ENCODE data around the gene YIPF7. TPM values are rescaled to one million over a fixed set of nuclear protein-coding genes. Genes with fewer than 3 reads are reported as not detected.
A peak's percentile ranks its signal among the peaks of the same experiment; 100 is the strongest.

YIPF7 gene
- total RNA-seq (not detected), polyA plus RNA-seq (not detected)
- long read RNA-seq, donor 1, partial matches to known transcripts: 1 of 1 reads
- long read RNA-seq, donor 1, other reads (novel, unspliced or antisense): 0 of 1 reads
- long read RNA-seq, donor 2: 0 reads

DNA sequence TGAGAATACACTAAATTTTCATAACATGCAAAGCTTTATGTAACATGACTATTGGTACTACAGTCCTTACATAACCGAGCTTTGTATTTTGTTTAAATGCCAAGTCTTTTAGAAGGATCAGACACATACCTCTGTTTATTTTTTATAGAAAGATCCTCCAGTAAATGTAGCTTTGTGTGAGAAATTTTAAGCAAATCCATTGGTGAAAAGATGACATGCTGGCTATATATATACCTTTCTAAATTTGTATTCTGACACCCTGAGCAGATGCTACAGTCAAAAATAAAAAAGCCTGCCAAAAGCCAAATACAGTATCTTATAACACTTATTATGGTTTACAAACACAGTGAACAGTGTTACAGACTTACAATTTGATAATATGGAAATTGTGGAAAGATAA lies at the start of gene YIPF7:
Gene YIPF7 (minus strand): TSS at position 201 of the 400 bp plus-strand sequence. CDS start 1,525 bp downstream, outside the sequence.
- Histone ChIP-seq H3K36me3 (ENCODE audit: control insufficient read depth in 1 of 2, insufficient read depth in 2 of 2, low read length in 1 of 2) (no peaks in the 10 kb centered on the region), H3K4me3 (ENCODE audit: low read length in 2 of 2) (no peak within 1 kb of the TSS), H3K4me1 (ENCODE audit: control insufficient read depth in 1 of 2, insufficient read depth in 2 of 2, low read length in 2 of 2) (no peaks in the 10 kb centered on the region), H3K27me3 (ENCODE audit: control insufficient read depth in 1 of 2, insufficient read depth in 2 of 2, low read length in 1 of 2) (no peaks in the 10 kb centered on the region), H3K9me3 (ENCODE audit: control insufficient read depth, low read length) (no peaks in the 10 kb centered on the region), H3K27ac (ENCODE audit: low read depth in 1 of 2, low read length in 2 of 2) (no peak within 1 kb of the TSS)
- intact Hi-C loops (cut with DNase I): no loop called here
- no peak for DNase-seq
- no peak for ATAC-seq (ENCODE audit: low FRiP score)
- 11 to 30% methylated on average over 1 of the region's 1 CpG for WGBS, 2 donors

GRCh38 chr4:44701037-44701436 lies 49.6 kb upstream of the YIPF7 start:
- 76 to 78% methylated on average over 2 of the region's 2 CpGs for WGBS, 2 donors
- intact Hi-C loops (cut with DNase I): no loop called here
- no peak for ATAC-seq (ENCODE audit: low FRiP score)

DNA sequence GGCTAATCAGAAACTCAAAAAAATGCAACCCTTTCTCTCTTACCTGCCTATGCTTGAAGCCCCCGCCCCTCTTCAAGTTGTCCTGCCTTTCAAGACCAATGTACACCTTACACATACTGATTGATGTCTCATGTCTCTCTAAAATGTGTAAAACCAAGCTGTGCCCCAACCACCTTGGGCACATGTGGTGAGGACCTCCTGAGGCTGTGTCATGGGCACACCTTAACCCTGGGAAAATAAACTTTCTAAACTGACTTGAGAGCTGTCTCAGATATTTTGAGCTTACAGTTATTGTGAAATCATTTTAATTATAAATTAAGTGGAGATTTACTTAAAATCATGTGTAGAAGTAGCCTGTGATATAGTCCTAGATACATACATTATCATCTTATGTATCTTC lies 49.0 kb upstream of the YIPF7 start:
- ATAC-seq (ENCODE audit: low FRiP score): no peak
- Histone ChIP-seq H3K36me3 (ENCODE audit: control insufficient read depth in 1 of 2, insufficient read depth in 2 of 2, low read length in 1 of 2) (no peaks in the 10 kb centered on the region), H3K4me1 (ENCODE audit: control insufficient read depth in 1 of 2, insufficient read depth in 2 of 2, low read length in 2 of 2) (no peaks in the 10 kb centered on the region), H3K9me3 (ENCODE audit: control insufficient read depth, low read length) (no peaks in the 10 kb centered on the region), H3K4me3 (ENCODE audit: low read length in 2 of 2) (no peak overlapping the region), H3K27ac (ENCODE audit: low read depth in 1 of 2, low read length in 2 of 2) (no peak overlapping the region), H3K27me3 (ENCODE audit: control insufficient read depth in 1 of 2, insufficient read depth in 2 of 2, low read length in 1 of 2) (no peaks in the 10 kb centered on the region)
- DNase-seq: no peak
- intact Hi-C loops (cut with DNase I): no loop called here
- 96% methylated on average over 1 of the region's 1 CpG for WGBS, 2 donors

More at GRCh38 chr4:44701037-44701436, 49.6 kb upstream of the YIPF7 start:
- Histone ChIP-seq H3K4me3 (ENCODE audit: low read length in 2 of 2) (no peak overlapping the region), H3K4me1 (ENCODE audit: control insufficient read depth in 1 of 2, insufficient read depth in 2 of 2, low read length in 2 of 2) (no peaks in the 10 kb centered on the region), H3K27ac (ENCODE audit: low read depth in 1 of 2, low read length in 2 of 2) (no peak overlapping the region), H3K9me3 (ENCODE audit: control insufficient read depth, low read length) (no peaks in the 10 kb centered on the region), H3K36me3 (ENCODE audit: control insufficient read depth in 1 of 2, insufficient read depth in 2 of 2, low read length in 1 of 2) (no peaks in the 10 kb centered on the region), H3K27me3 (ENCODE audit: control insufficient read depth in 1 of 2, insufficient read depth in 2 of 2, low read length in 1 of 2) (no peaks in the 10 kb centered on the region)
- no peak for DNase-seq

- 81 to 86% methylated on average over 1 of the region's 1 CpG for WGBS, 2 donors
- no peak overlapping the region for H3K4me3 ChIP-seq (ENCODE audit: low read length in 2 of 2)
- no peaks in the 10 kb centered on the region for H3K9me3 ChIP-seq (ENCODE audit: control insufficient read depth, low read length)
- no peaks in the 10 kb centered on the region for H3K27me3 ChIP-seq (ENCODE audit: control insufficient read depth in 1 of 2, insufficient read depth in 2 of 2, low read length in 1 of 2)
- H3K27ac ChIP-seq (ENCODE audit: low read depth in 1 of 2, low read length in 2 of 2): no peak overlapping the region
- intact Hi-C loops (cut with DNase I): no loop called here
- no peaks in the 10 kb centered on the region for H3K4me1 ChIP-seq (ENCODE audit: control insufficient read depth in 1 of 2, insufficient read depth in 2 of 2, low read length in 2 of 2)
- ATAC-seq (ENCODE audit: low FRiP score): no peak
- peaks cover 0 to 2% of the 10 kb centered on the region in 2 donors for H3K36me3 ChIP-seq (ENCODE audit: control insufficient read depth in 1 of 2, insufficient read depth in 2 of 2, low read length in 1 of 2)
- no peak for DNase-seq
Observed at GRCh38 chr4:44684648-44685047, 33.2 kb upstream of the YIPF7 start.

DNA sequence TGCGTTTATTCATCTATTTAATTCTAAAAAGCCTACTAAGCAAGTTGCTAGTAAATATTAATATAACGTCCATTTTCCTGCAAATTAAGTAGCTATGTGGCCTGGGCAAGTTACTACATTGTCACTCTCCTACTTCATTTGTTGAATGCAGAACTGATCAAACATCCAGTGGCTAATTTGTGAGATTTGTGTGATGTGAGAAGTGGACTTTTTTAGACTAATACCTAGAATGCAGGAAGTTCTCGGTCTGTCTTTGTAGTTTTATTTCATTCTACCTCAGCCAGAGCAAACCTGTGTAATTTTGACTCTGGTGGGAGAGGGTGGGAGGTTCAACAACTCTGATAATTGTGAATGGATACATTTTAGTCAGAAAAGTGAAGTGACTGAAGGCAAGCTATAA lies 27.6 kb upstream of the YIPF7 start:
- H3K36me3 ChIP-seq (ENCODE audit: control insufficient read depth in 1 of 2, insufficient read depth in 2 of 2, low read length in 1 of 2): no peaks in the 10 kb centered on the region
- no peak overlapping the region for H3K27ac ChIP-seq (ENCODE audit: low read depth in 1 of 2, low read length in 2 of 2)
- no peaks in the 10 kb centered on the region for H3K27me3 ChIP-seq (ENCODE audit: control insufficient read depth in 1 of 2, insufficient read depth in 2 of 2, low read length in 1 of 2)
- H3K4me3 ChIP-seq (ENCODE audit: low read length in 2 of 2): peak overlapping the region; percentile 87 to 98
- WGBS, 2 donors: 5 to 6% methylated on average over 3 of the region's 3 CpGs
- intact Hi-C loops (cut with DNase I): loop anchor here in 1 of 2 donors (5.0 kb wide), 1 partner anchor 48 kb away; the partner anchor contains the start of gene GNPDA2
- H3K4me1 ChIP-seq (ENCODE audit: control insufficient read depth in 1 of 2, insufficient read depth in 2 of 2, low read length in 2 of 2): no peaks in the 10 kb centered on the region
- no peak for ATAC-seq (ENCODE audit: low FRiP score)
- no peak for DNase-seq
- H3K9me3 ChIP-seq (ENCODE audit: control insufficient read depth, low read length): no peaks in the 10 kb centered on the region

DNA sequence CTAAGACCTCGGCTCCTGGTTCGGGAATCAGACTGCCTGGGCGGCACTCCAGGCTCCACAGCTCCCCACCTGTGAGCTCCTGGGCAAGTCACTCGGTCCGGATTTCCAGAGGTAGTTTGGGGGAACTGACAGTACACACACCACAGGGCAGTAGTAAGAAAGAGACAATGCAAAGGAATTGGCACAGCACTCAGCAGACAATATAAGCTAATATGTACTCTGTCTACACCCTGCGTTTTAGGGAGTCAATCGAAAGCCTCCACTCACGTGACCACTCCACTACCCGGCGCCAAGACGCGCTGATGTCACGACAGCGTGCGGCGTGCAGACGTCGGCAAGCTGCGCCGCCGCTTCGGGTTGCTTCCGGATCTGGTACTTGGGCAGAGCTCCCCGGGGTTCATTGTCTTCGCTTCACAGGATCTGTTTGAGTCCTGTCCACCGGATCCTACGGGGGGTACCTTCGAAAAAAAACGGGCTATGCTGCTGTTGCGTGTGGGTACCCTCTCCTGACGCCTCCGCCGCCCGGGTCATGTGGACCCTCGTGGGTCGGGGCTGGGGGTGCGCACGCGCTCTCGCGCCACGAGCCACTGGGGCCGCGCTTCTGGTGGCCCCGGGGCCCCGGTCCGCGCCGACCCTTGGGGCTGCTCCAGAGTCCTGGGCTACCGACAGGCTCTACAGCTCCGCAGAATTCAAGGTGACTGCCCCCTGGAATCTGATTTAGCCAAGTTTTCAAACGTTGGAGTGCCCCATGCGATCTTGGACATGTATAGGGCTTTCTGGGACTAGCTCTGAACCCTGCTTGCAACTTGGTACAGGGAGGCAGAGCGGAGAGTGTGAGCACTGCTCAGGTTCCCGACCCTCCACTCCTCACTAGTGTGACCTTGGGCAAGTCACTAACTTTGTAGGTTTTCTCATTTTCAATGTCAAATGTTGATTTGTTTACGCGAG lies 26.9 kb upstream of the YIPF7 start, which contains the start of gene GUF1:
Gene GUF1 (plus strand): TSS at position 327 of the 948 bp plus-strand sequence. CDS start 203 bp downstream, at position 530.
- H3K27me3 ChIP-seq (ENCODE audit: control insufficient read depth in 1 of 2, insufficient read depth in 2 of 2, low read length in 1 of 2): no peaks in the 10 kb centered on the region
- intact Hi-C loops (cut with DNase I): loop anchor here in 1 of 2 donors (5.0 kb wide), 1 partner anchor 49 kb away; the partner anchor contains the start of gene GNPDA2
- 0 to 1% methylated on average over 57 of the region's 57 CpGs for WGBS, 2 donors
- peak; percentile 97 for ATAC-seq (ENCODE audit: low FRiP score)
- no peaks in the 10 kb centered on the region for H3K9me3 ChIP-seq (ENCODE audit: control insufficient read depth, low read length)
- H3K4me3 ChIP-seq (ENCODE audit: low read length in 2 of 2): peak within 1 kb of the TSS; percentile 87 to 98
- no peaks in the 10 kb centered on the region for H3K4me1 ChIP-seq (ENCODE audit: control insufficient read depth in 1 of 2, insufficient read depth in 2 of 2, low read length in 2 of 2)
- no peaks in the 10 kb centered on the region for H3K36me3 ChIP-seq (ENCODE audit: control insufficient read depth in 1 of 2, insufficient read depth in 2 of 2, low read length in 1 of 2)
- peak within 1 kb of the TSS; percentile 44 to 88 for H3K27ac ChIP-seq (ENCODE audit: low read depth in 1 of 2, low read length in 2 of 2)
- peak; percentile 95 for DNase-seq

- no peak for ATAC-seq (ENCODE audit: low FRiP score)
- 52 to 64% methylated on average over 5 of the region's 5 CpGs for WGBS, 2 donors
Observed at GRCh38 chr4:44675366-44675765, 23.9 kb upstream of the YIPF7 start.

DNA sequence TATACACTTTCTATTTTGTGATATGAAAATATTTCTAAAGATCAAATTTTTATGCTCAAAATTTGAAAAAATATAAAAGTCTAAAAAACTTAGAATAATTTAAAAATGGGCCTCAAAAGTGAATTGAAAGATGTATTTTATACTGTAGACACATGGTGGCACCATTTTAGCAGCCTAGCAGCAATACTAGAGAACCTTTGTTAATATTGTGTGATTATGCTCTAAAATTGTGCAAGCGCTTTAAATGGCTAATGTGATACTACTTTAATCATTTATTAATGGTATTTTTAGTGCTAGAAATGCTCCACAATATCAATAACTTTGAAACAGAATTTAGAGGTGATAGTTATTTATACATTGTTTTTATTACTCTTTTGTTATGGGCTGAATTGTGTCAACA lies 23.0 kb upstream of the YIPF7 start:
- intact Hi-C loops (cut with DNase I): no loop called here
- no peaks in the 10 kb centered on the region for H3K27me3 ChIP-seq (ENCODE audit: control insufficient read depth in 1 of 2, insufficient read depth in 2 of 2, low read length in 1 of 2)
- no peaks in the 10 kb centered on the region for H3K36me3 ChIP-seq (ENCODE audit: control insufficient read depth in 1 of 2, insufficient read depth in 2 of 2, low read length in 1 of 2)
- no peak overlapping the region for H3K27ac ChIP-seq (ENCODE audit: low read depth in 1 of 2, low read length in 2 of 2)
- WGBS, 2 donors: 69 to 72% methylated on average over 1 of the region's 1 CpG
- DNase-seq (no peak), ATAC-seq (ENCODE audit: low FRiP score) (no peak)
- H3K9me3 ChIP-seq (ENCODE audit: control insufficient read depth, low read length): no peaks in the 10 kb centered on the region
- H3K4me3 ChIP-seq (ENCODE audit: low read length in 2 of 2): no peak overlapping the region
- H3K4me1 ChIP-seq (ENCODE audit: control insufficient read depth in 1 of 2, insufficient read depth in 2 of 2, low read length in 2 of 2): no peaks in the 10 kb centered on the region

More at GRCh38 chr4:44675366-44675765, 23.9 kb upstream of the YIPF7 start:
- no peaks in the 10 kb centered on the region for H3K9me3 ChIP-seq (ENCODE audit: control insufficient read depth, low read length)
- intact Hi-C loops (cut with DNase I): loop anchor here in 1 of 2 donors (5.0 kb wide), 1 partner anchor 52 kb away; the partner anchor contains the start of gene GNPDA2
- H3K27ac ChIP-seq (ENCODE audit: low read depth in 1 of 2, low read length in 2 of 2): no peak overlapping the region
- no peaks in the 10 kb centered on the region for H3K4me1 ChIP-seq (ENCODE audit: control insufficient read depth in 1 of 2, insufficient read depth in 2 of 2, low read length in 2 of 2)
- H3K36me3 ChIP-seq (ENCODE audit: control insufficient read depth in 1 of 2, insufficient read depth in 2 of 2, low read length in 1 of 2): no peaks in the 10 kb centered on the region
- no peaks in the 10 kb centered on the region for H3K27me3 ChIP-seq (ENCODE audit: control insufficient read depth in 1 of 2, insufficient read depth in 2 of 2, low read length in 1 of 2)
- no peak overlapping the region for H3K4me3 ChIP-seq (ENCODE audit: low read length in 2 of 2)
- no peak for DNase-seq

Data from aorta (tissue), 5 donors.